HEK293 (cell line): Measurements from ENCODE around the gene AMIGO1.

ENCODE experiments used
- CTCF ChIA-PET: fragments of 350-600 bp; formaldehyde crosslinking; extraction: SDS; loops from one replicate; lab custom pipeline; 2021; ENCODE audit warnings: antibody characterized with exemption; lab: Yijun Ruan, JAX
- POLR2A ChIA-PET: fragments of 300-600 bp; formaldehyde crosslinking; extraction: SDS; loops from one replicate; lab custom pipeline; 2020; ENCODE audit warnings: antibody characterized with exemption, inconsistent platforms; lab: Yijun Ruan, JAX
- H3K27ac ChIP-seq: fragments of 200-500 bp; sonication (Bioruptor generic); 2 replicates; pipeline ENCODE4 v1.5.1; 2014; ENCODE audit warnings: low read depth, low read length, control low read depth, inconsistent platforms; ENCODE audit errors: extremely low read depth
- H3K36me3 ChIP-seq, 2 experiments: fragments of 200-500 bp in 1 of 2; sonication (Bioruptor generic) in 1 of 2; 1 replicate in 1 of 2; 2 replicates in 1 of 2; pipeline ENCODE4 v1.5.1; 2014 to 2017; ENCODE audit warnings: inconsistent platforms in 2 of 2, low read length in 2 of 2; ENCODE audit not compliant: control insufficient read depth in 2 of 2, insufficient read depth in 1 of 2
- H3K4me1 ChIP-seq: fragments of 200-500 bp; sonication (Bioruptor generic); 2 replicates; pipeline ENCODE4 v1.5.1; 2014; ENCODE audit warnings: mild to moderate bottlenecking, low read length, inconsistent platforms; ENCODE audit not compliant: control insufficient read depth, insufficient read depth
- H3K4me3 ChIP-seq: 2 replicates; pipeline ENCODE4 v1.5.1; 2011; ENCODE audit warnings: low read depth, mild to moderate bottlenecking, control low read depth, low read length, moderate library complexity
- H3K9me3 ChIP-seq: fragments of 200-500 bp; sonication (Bioruptor generic); 2 replicates; pipeline ENCODE4 v1.5.1; 2014; ENCODE audit warnings: low read depth, low read length, inconsistent platforms; ENCODE audit not compliant: control insufficient read depth, insufficient read depth
- EGR2 ChIP-seq: fragments of 450-650 bp; formaldehyde crosslinking; IDR thresholded peaks from 2 replicates; pipeline ENCODE4 v1.5.1; 2016; ENCODE audit warnings: low read depth, missing biosample characterization, missing genetic modification characterization
- GLIS1 ChIP-seq: fragments of 450-650 bp; formaldehyde crosslinking; IDR thresholded peaks from 2 replicates; pipeline ENCODE4 v1.5.1; 2016; ENCODE audit warnings: missing biosample characterization, missing genetic modification characterization
- MEIS1 ChIP-seq: sonication (generic); formaldehyde crosslinking; IDR thresholded peaks from 2 replicates; pipeline ENCODE4 v1.8.1; 2022; ENCODE audit warnings: missing genetic modification reagents, mild to moderate bottlenecking, borderline replicate concordance
- REPIN1 ChIP-seq: fragments of 450-650 bp; formaldehyde crosslinking; IDR thresholded peaks from 2 replicates; pipeline ENCODE4 v1.5.1; 2017; ENCODE audit warnings: missing biosample characterization, missing genetic modification characterization, low read depth
- SP2 ChIP-seq: fragments of 450-650 bp; formaldehyde crosslinking; IDR thresholded peaks from 2 replicates; pipeline ENCODE4 v1.5.1; 2016; ENCODE audit warnings: missing biosample characterization, missing genetic modification characterization
- ZBTB17 ChIP-seq: fragments of 450-650 bp; formaldehyde crosslinking; IDR thresholded peaks from 2 replicates; pipeline ENCODE4 v1.5.1; 2016; ENCODE audit warnings: missing biosample characterization, missing genetic modification characterization
- ZBTB48 ChIP-seq: fragments of 450-650 bp; formaldehyde crosslinking; IDR thresholded peaks from 2 replicates; pipeline ENCODE4 v1.5.1; 2016; ENCODE audit warnings: missing biosample characterization, missing genetic modification characterization
- ZBTB7A ChIP-seq: fragments of 450-650 bp; formaldehyde crosslinking; IDR thresholded peaks from 2 replicates; pipeline ENCODE4 v1.5.1; 2016; ENCODE audit warnings: low read depth, missing biosample characterization, missing genetic modification characterization
- ZFP37 ChIP-seq: fragments of 450-650 bp; formaldehyde crosslinking; IDR thresholded peaks from 2 replicates; pipeline ENCODE4 v1.5.1; 2016; ENCODE audit warnings: missing biosample characterization, missing genetic modification characterization
- ZFP41 ChIP-seq: fragments of 450-650 bp; formaldehyde crosslinking; IDR thresholded peaks from 2 replicates; pipeline ENCODE4 v1.5.1; 2016; ENCODE audit warnings: missing biosample characterization, missing genetic modification characterization, borderline replicate concordance
- ZNF133 ChIP-seq: fragments of 450-650 bp; formaldehyde crosslinking; IDR thresholded peaks from 2 replicates; pipeline ENCODE4 v1.5.1; 2016; ENCODE audit warnings: missing biosample characterization, missing genetic modification characterization
- ZNF302 ChIP-seq: fragments of 450-650 bp; formaldehyde crosslinking; IDR thresholded peaks from 2 replicates; pipeline ENCODE4 v1.5.1; 2016; ENCODE audit warnings: missing biosample characterization, missing genetic modification characterization, low read depth
- ZNF341 ChIP-seq: fragments of 450-650 bp; formaldehyde crosslinking; IDR thresholded peaks from 2 replicates; pipeline ENCODE4; 2016; ENCODE audit warnings: low read depth, missing biosample characterization, missing genetic modification characterization
- ZNF37A ChIP-seq: fragments of 450-650 bp; IDR thresholded peaks from 2 replicates; pipeline ENCODE4 v1.5.1; 2018; ENCODE audit warnings: missing biosample characterization, missing genetic modification characterization
- ZNF561 ChIP-seq: fragments of 450-650 bp; IDR thresholded peaks from 2 replicates; pipeline ENCODE4 v1.5.1; 2018; ENCODE audit warnings: missing biosample characterization, missing genetic modification characterization, borderline replicate concordance
- ZNF580 ChIP-seq: fragments of 450-650 bp; formaldehyde crosslinking; IDR thresholded peaks from 2 replicates; pipeline ENCODE4 v1.5.1; 2016; ENCODE audit warnings: missing biosample characterization, missing genetic modification characterization
- ZNF692 ChIP-seq: fragments of 450-650 bp; formaldehyde crosslinking; IDR thresholded peaks from 2 replicates; pipeline ENCODE4 v1.5.1; 2016; ENCODE audit warnings: missing biosample characterization, missing genetic modification characterization
- ZNF776 ChIP-seq: fragments of 450-650 bp; formaldehyde crosslinking; IDR thresholded peaks from 2 replicates; pipeline ENCODE4 v1.5.0; 2017; ENCODE audit warnings: missing biosample characterization, missing genetic modification characterization, borderline replicate concordance
- ZNF837 ChIP-seq: fragments of 450-650 bp; formaldehyde crosslinking; IDR thresholded peaks from 2 replicates; pipeline ENCODE4 v1.5.1; 2016; ENCODE audit warnings: missing biosample characterization, missing genetic modification characterization
- ZSCAN23 ChIP-seq: fragments of 450-650 bp; formaldehyde crosslinking; IDR thresholded peaks from 2 replicates; pipeline ENCODE4 v1.5.1; 2016; ENCODE audit warnings: missing biosample characterization, missing genetic modification characterization
- TF ChIP-seq, protein P1 (sequence below): fragments of 450-650 bp; formaldehyde crosslinking; IDR thresholded peaks from 2 replicates; pipeline ENCODE4 v1.5.1; 2017; ENCODE audit warnings: missing biosample characterization, mild to moderate bottlenecking, missing genetic modification characterization, moderate library complexity
- TF ChIP-seq, protein P2 (sequence below): fragments of 450-650 bp; formaldehyde crosslinking; IDR thresholded peaks from 2 replicates; pipeline ENCODE4 v1.5.1; 2016; ENCODE audit warnings: missing biosample characterization, missing genetic modification characterization
- TF ChIP-seq, protein P3 (sequence below): fragments of 450-650 bp; formaldehyde crosslinking; IDR thresholded peaks from 2 replicates; pipeline ENCODE4 v1.5.1; 2016; ENCODE audit warnings: missing biosample characterization, missing genetic modification characterization

The AMIGO1 gene

DNA sequence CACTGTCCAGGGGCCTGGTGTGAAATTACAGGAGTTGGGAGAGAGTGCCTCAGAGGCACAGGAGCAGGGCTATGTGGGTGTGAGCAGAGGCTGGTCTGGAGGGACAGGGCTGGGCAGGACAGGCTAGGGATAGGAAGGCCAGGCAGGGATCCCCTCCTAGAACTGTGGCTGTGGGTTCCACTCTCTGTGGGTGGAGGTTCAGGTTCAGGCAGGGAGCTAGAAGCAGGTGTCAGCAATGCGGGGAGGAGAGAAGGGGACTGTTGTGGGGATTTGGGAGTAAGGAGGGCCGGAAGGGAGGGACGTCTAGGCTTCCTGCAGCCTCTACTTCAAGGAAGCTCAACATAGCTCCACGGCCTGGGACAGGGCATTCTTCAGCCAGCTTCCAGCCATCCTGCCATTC, 21.9 kb upstream of the AMIGO1 start (continued):
- TF ChIP-seq, protein P1, sequence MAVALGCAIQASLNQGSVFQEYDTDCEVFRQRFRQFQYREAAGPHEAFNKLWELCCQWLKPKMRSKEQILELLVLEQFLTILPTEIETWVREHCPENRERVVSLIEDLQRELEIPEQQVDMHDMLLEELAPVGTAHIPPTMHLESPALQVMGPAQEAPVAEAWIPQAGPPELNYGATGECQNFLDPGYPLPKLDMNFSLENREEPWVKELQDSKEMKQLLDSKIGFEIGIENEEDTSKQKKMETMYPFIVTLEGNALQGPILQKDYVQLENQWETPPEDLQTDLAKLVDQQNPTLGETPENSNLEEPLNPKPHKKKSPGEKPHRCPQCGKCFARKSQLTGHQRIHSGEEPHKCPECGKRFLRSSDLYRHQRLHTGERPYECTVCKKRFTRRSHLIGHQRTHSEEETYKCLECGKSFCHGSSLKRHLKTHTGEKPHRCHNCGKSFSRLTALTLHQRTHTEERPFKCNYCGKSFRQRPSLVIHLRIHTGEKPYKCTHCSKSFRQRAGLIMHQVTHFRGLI (tag by site-specific recombination), result no peak
- TF ChIP-seq ZNF776 (tag by site-specific recombination), result no peak

DNA sequence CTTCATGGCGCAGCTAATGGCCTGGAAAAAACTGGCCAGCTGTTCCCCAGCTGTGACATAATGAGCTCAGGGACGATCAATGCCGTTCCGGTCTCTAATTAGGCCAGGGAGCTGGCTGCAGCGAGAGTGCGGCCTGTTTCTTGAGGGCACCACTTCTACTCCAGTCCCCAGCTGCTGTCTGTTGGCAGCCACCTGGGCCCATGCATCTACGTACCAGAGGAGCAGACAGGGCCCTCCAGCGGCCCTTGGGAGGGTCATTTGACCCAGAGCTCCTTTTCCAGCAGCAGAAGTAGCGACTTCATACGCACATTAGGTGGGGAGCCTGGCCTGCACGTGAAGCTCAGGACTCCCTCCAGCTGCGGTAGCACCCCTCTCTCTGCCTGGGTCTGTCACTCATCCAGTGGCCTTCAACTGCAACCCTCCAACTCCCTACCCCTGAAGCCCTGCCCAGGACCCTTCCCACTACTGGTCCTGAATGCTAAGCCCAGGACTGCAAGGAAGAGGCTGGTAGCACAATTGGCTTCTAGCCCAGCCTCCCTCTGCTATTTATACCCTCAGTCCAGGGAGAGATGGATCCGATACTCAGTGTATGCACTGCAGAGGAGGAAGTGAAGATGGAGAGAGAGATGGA, 21.0 kb upstream of the AMIGO1 start:
- ChIA-PET POLR2A (interaction anchor here (1.2 to 1.5 kb wide), 2 partner anchors 37 to 248 kb away, joined by 3 to 5 read pairs; partner anchors contain the start of genes CYB561D1 and PSRC1), CTCF (interaction anchor here (1.2 to 20.8 kb wide), 3 partner anchors 14 to 132 kb away, joined by 3 to 1152 read pairs (median 8); partner anchors contain the start of genes AMIGO1 and CYB561D1)
- no peaks in the 10 kb centered on the region for H3K36me3 ChIP-seq
- H3K9me3 ChIP-seq, result no peaks in the 10 kb centered on the region
- no peak overlapping the region for H3K27ac ChIP-seq
- no peak for TF ChIP-seq ZNF580 (tag by site-specific recombination)
- peak; percentile 68 for TF ChIP-seq ZNF133 (tag by site-specific recombination)
- TF ChIP-seq EGR2 (tag by site-specific recombination), result no peak
- no peak for TF ChIP-seq ZBTB7A (tag by site-specific recombination)
- TF ChIP-seq REPIN1 (tag by site-specific recombination), result no peak
- H3K4me1 ChIP-seq, result no peaks in the 10 kb centered on the region
- no peak overlapping the region for H3K4me3 ChIP-seq

DNA sequence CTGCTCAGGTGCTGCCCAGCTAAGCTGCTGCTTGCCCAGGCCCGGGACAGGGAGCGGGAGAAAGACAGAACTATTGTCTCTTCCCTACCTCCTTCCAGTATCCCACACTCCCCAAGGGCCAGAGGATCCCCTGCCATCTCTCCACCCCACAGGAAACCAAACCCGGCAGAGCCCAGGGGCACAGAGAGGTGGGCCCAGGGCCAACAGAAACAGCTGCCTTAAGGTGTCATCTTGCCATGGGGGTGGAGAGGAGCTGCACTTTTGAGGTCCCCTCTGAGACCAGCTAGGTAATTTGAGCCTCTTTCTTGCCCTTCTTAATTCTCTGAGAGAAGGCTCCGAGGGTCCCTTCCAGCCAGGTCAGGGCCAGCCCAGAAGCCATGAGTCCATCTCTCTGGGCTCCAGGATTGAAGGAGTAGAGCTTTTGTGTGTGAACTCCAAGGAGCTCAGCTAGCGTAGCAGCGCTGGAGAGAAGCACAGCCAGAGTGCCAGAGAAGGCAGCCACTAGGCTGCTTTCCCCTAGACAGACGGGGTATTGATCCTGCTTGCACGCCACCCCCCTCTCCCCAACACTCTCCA, 20.4 kb upstream of the AMIGO1 start:
- H3K4me3 ChIP-seq, result no peak overlapping the region
- no peaks in the 10 kb centered on the region for H3K4me1 ChIP-seq
- H3K27ac ChIP-seq, result no peak overlapping the region
- POLR2A ChIA-PET, result interaction anchor here (1.2 to 1.5 kb wide), 2 partner anchors 36 to 247 kb away, joined by 3 to 5 read pairs; partner anchors contain the start of genes CYB561D1 and PSRC1
- CTCF ChIA-PET, result interaction anchor here (0.6 to 20.8 kb wide), 7 partner anchors 9 to 131 kb away, joined by 3 to 1152 read pairs (median 4); partner anchors contain the start of genes AMIGO1 and CYB561D1
- H3K36me3 ChIP-seq, result no peaks in the 10 kb centered on the region
- no peaks in the 10 kb centered on the region for H3K9me3 ChIP-seq
- TF ChIP-seq GLIS1 (tag by site-specific recombination) (peak; percentile 61), ZNF561 (no peak), ZNF341 (tag by site-specific recombination) (peak; percentile 10; the same call in 1 of the 2 replicates), ZNF837 (tag by site-specific recombination) (no peak), ZNF692 (peak; percentile 98), ZBTB17 (tag by site-specific recombination) (peak; percentile 27; the same call in 1 of the 2 replicates), ZNF302 (tag by site-specific recombination) (no peak), MEIS1 (CRISPR knock-in tag) (no peak), ZFP37 (no peak), ZSCAN23 (tag by site-specific recombination) (no peak), ZNF37A (no peak), ZFP41 (tag by site-specific recombination) (no peak), SP2 (tag by site-specific recombination) (no peak), ZBTB48 (peak; percentile 46; the same call in 1 of the 2 replicates)
- TF ChIP-seq, protein P2, sequence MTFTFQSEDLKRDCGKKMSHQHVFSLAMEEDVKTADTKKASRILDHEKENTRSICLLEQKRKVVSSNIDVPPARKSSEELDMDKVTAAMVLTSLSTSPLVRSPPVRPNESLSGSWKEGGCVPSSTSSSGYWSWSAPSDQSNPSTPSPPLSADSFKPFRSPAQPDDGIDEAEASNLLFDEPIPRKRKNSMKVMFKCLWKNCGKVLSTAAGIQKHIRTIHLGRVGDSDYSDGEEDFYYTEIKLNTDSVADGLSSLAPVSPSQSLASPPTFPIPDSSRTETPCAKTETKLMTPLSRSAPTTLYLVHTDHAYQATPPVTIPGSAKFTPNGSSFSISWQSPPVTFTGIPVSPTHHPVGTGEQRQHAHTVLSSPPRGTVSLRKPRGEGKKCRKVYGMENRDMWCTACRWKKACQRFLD (tag by site-specific recombination), result no peak
- TF ChIP-seq, protein P3, sequence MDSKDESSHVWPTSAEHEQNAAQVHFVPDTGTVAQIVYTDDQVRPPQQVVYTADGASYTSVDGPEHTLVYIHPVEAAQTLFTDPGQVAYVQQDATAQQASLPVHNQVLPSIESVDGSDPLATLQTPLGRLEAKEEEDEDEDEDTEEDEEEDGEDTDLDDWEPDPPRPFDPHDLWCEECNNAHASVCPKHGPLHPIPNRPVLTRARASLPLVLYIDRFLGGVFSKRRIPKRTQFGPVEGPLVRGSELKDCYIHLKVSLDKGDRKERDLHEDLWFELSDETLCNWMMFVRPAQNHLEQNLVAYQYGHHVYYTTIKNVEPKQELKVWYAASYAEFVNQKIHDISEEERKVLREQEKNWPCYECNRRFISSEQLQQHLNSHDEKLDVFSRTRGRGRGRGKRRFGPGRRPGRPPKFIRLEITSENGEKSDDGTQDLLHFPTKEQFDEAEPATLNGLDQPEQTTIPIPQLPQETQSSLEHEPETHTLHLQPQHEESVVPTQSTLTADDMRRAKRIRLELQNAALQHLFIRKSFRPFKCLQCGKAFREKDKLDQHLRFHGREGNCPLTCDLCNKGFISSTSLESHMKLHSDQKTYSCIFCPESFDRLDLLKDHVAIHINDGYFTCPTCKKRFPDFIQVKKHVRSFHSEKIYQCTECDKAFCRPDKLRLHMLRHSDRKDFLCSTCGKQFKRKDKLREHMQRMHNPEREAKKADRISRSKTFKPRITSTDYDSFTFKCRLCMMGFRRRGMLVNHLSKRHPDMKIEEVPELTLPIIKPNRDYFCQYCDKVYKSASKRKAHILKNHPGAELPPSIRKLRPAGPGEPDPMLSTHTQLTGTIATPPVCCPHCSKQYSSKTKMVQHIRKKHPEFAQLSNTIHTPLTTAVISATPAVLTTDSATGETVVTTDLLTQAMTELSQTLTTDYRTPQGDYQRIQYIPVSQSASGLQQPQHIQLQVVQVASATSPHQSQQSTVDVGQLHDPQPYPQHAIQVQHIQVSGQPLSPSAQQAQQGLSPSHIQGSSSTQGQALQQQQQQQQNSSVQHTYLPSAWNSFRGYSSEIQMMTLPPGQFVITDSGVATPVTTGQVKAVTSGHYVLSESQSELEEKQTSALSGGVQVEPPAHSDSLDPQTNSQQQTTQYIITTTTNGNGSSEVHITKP (tag by site-specific recombination), result no peak
